Ishikawa (cell line): ENCODE data around the gene RPRD1A.

Source experiments
- CEBPB ChIP-seq: IDR thresholded peaks from 2 replicates; pipeline ENCODE4 v1.6.1; 2012
- CREB1 ChIP-seq: IDR thresholded peaks from 2 replicates; pipeline ENCODE4 v1.6.1; 2012; ENCODE audit warnings: low read depth
- EGR1 ChIP-seq: IDR thresholded peaks from 2 replicates; pipeline ENCODE4 v1.6.1; 2012
- EP300 ChIP-seq: IDR thresholded peaks from 2 replicates; pipeline ENCODE4 v1.6.1; 2012; ENCODE audit warnings: borderline replicate concordance
- FOXM1 ChIP-seq: IDR thresholded peaks from 2 replicates; pipeline ENCODE4 v1.6.1; 2012; ENCODE audit warnings: low read depth, borderline replicate concordance
- MAX ChIP-seq: IDR thresholded peaks from 2 replicates; pipeline ENCODE4 v1.6.1; 2012
- NFIC ChIP-seq: IDR thresholded peaks from 2 replicates; pipeline ENCODE4 v1.6.1; 2012
- RAD21 ChIP-seq: IDR thresholded peaks from 2 replicates; pipeline ENCODE4 v1.6.1; 2012; ENCODE audit warnings: low read depth
- REST ChIP-seq: IDR thresholded peaks from 2 replicates; pipeline ENCODE4 v1.6.1; 2012; ENCODE audit warnings: low read depth, mild to moderate bottlenecking
- TAF1 ChIP-seq: IDR thresholded peaks from 2 replicates; pipeline ENCODE4 v1.6.1; 2012; ENCODE audit warnings: low read depth, mild to moderate bottlenecking
- TCF12 ChIP-seq: IDR thresholded peaks from 2 replicates; pipeline ENCODE4 v1.6.1; 2012; ENCODE audit warnings: low read depth
- TEAD4 ChIP-seq: IDR thresholded peaks from 2 replicates; pipeline ENCODE4 v1.6.1; 2012
- USF1 ChIP-seq: IDR thresholded peaks from 2 replicates; pipeline ENCODE4 v1.6.1; 2012
- YY1 ChIP-seq: IDR thresholded peaks from 2 replicates; pipeline ENCODE4 v1.6.1; 2012; ENCODE audit warnings: low read depth
- ZBTB7A ChIP-seq: IDR thresholded peaks from 2 replicates; pipeline ENCODE4 v1.6.1; 2012; ENCODE audit warnings: low read depth

The RPRD1A gene

GRCh38 chr18:35979112-35979511, 88.2 kb downstream of the RPRD1A start:
- TF ChIP-seq CREB1 (no peak), ZBTB7A (no peak), EGR1 (no peak), TEAD4 (no peak), EP300 (no peak), REST (no peak)

GRCh38 chr18:35974181-35974580, 93.2 kb downstream of the RPRD1A start:
- TF ChIP-seq YY1 (no peak), EP300 (no peak), FOXM1 (no peak), CREB1 (no peak), TEAD4 (no peak), ZBTB7A (no peak), NFIC (no peak), USF1 (no peak), REST (no peak), EGR1 (no peak), MAX (no peak), TAF1 (no peak)

GRCh38 chr18:35973650-35974049, 93.7 kb downstream of the RPRD1A start:
- TF ChIP-seq NFIC, result no peak
- TF ChIP-seq ZBTB7A, result no peak
- TF ChIP-seq CREB1, result no peak
- no peak for TF ChIP-seq TAF1
- no peak for TF ChIP-seq CEBPB
- TF ChIP-seq YY1, result no peak
- TF ChIP-seq TCF12, result no peak
- TF ChIP-seq TEAD4, result no peak
- TF ChIP-seq MAX, result no peak
- TF ChIP-seq EP300, result no peak
- no peak for TF ChIP-seq FOXM1
- TF ChIP-seq REST, result no peak
- TF ChIP-seq USF1, result no peak
- no peak for TF ChIP-seq RAD21

- TF ChIP-seq MAX (peak; percentile 63), TAF1 (peak; percentile 92), TCF12 (peak; percentile 49; the same call in 1 of the 2 replicates), CREB1 (no peak), USF1 (peak; percentile 63)
Observed at GRCh38 chr18:35972197-35973000, 95.0 kb downstream of the RPRD1A start, which contains the start of gene RMP24. Gene RMP24, plus strand, starts transcription at chr18:35972679.
